Spinal cord (tissue), 10 donors: ENCODE measurements around the gene ACR. TPM values are rescaled to one million over a fixed set of nuclear protein-coding genes. Genes with fewer than 3 reads are reported as not detected.

Experiments
- DNase-seq, 6 donors: peaks; one replicate each; pipeline versions ENCODE4 v3.0.0 to v3.0.0-alpha.2; 2013 to 2015; ENCODE audit warnings: low spot score in 6 of 6, low read depth in 4 of 6
- H3K27ac ChIP-seq: one replicate; pipeline ENCODE4 v1.5.1; 2013; ENCODE audit warnings: low read depth, low read length, control low read depth
- H3K27me3 ChIP-seq: one replicate; pipeline ENCODE4 v1.6.1; 2013; ENCODE audit warnings: low read length; ENCODE audit not compliant: control insufficient read depth, insufficient read depth
- H3K36me3 ChIP-seq: one replicate; pipeline ENCODE4 v1.6.1; 2013; ENCODE audit warnings: low read length; ENCODE audit not compliant: control insufficient read depth, insufficient read depth
- H3K4me1 ChIP-seq: one replicate; pipeline ENCODE4 v1.6.1; 2013; ENCODE audit warnings: low read length; ENCODE audit not compliant: control insufficient read depth, insufficient read depth
- H3K4me3 ChIP-seq: one replicate; pipeline ENCODE4 v1.5.1; 2013; ENCODE audit warnings: low read depth, low read length, control low read depth
- H3K9me3 ChIP-seq: one replicate; pipeline ENCODE4 v1.6.1; 2013; ENCODE audit warnings: low read length; ENCODE audit not compliant: control insufficient read depth, insufficient read depth
- WGBS: methylation state at CpG from one replicate; pipeline ENCODE4 v1.1.5; 2013; ENCODE audit warnings: missing lambda C conversion rate; ENCODE audit not compliant: insufficient coverage; 5-methylcytosine and 5-hydroxymethylcytosine counted together
- long read RNA-seq, 4 donors: transcript quantifications; one replicate each; lab custom pipeline, GENCODE V29; 2026
- polyA plus RNA-seq, 2 donors: library from polyadenylated mRNA; unstranded; fragments of 120-200 nt; gene quantifications; one replicate each; pipeline ENCODE4 v1.2.1, GENCODE V29; 2013; ENCODE audit not compliant: insufficient read length in 2 of 2
- total RNA-seq, 2 donors: library from RNA; depleted of rRNA in 1 of 2; stranded (reverse); fragments of 120-200 nt in 1 of 2; fragments of >200 nt in 1 of 2; gene quantifications; one replicate each; pipeline versions ENCODE4 v1.2.3 to v1.2.4, GENCODE V29; 2013 to 2014
- donor health status: healthy.

The ACR gene
- under 1 TPM in 1 of 2 donors, not detected in 1; 0.17 TPM for total RNA-seq
- under 1 TPM; 0.70 to 0.98 TPM for polyA plus RNA-seq
- long read RNA-seq, donor 1: 0 reads
- long read RNA-seq, donor 2: 0 reads
- long read RNA-seq, donor 3: 0 reads
- long read RNA-seq, donor 4: 0 reads

- no peak within 1 kb of the TSS for H3K27ac ChIP-seq
- H3K27me3 ChIP-seq: no peaks in the 10 kb centered on the region
- WGBS: 83% methylated on average over 11 of the region's 13 CpGs
- H3K36me3 ChIP-seq: no peaks in the 10 kb centered on the region
- no peak within 1 kb of the TSS for H3K4me3 ChIP-seq
- no peaks in the 10 kb centered on the region for H3K9me3 ChIP-seq
- H3K4me1 ChIP-seq: peaks cover 17% of the 10 kb centered on the region
- DNase-seq: no peak
Measured at GRCh38 chr22:50737728-50738648, at the start of gene ACR. Gene ACR, plus strand, starts transcription at chr22:50738204. Its CDS starts 32 bp downstream, at chr22:50738236.

GRCh38 chr22:50688448-50688847 lies 49.6 kb upstream of the ACR start:
- no peak for DNase-seq
- H3K27me3 ChIP-seq: no peaks in the 10 kb centered on the region
- no peaks in the 10 kb centered on the region for H3K9me3 ChIP-seq
- WGBS: 89% methylated on average over 5 of the region's 5 CpGs
- no peak overlapping the region for H3K4me3 ChIP-seq
- peaks cover 17% of the 10 kb centered on the region for H3K36me3 ChIP-seq
- H3K4me1 ChIP-seq: peaks cover 5% of the 10 kb centered on the region
- H3K27ac ChIP-seq: no peak overlapping the region

- Histone ChIP-seq H3K27ac (no peak overlapping the region), H3K4me1 (peaks cover 3% of the 10 kb centered on the region), H3K36me3 (peaks cover 22% of the 10 kb centered on the region), H3K4me3 (no peak overlapping the region), H3K9me3 (no peaks in the 10 kb centered on the region), H3K27me3 (no peaks in the 10 kb centered on the region)
- DNase-seq: peak in 1 of 6 donors; percentile 22
- no CpG with 5 or more reads among the region's 2 CpGs for WGBS
Measured at GRCh38 chr22:50691521-50691920, 46.5 kb upstream of the ACR start.

GRCh38 chr22:50693462-50693861 lies 44.5 kb upstream of the ACR start:
- Histone ChIP-seq H3K4me1 (peaks cover 17% of the 10 kb centered on the region), H3K9me3 (no peaks in the 10 kb centered on the region), H3K36me3 (peaks cover 17% of the 10 kb centered on the region), H3K27me3 (no peaks in the 10 kb centered on the region), H3K27ac (no peak overlapping the region), H3K4me3 (no peak overlapping the region)
- DNase-seq: no peak
- WGBS: 100% methylated on average over 1 of the region's 6 CpGs

GRCh38 chr22:50694099-50694605 lies 43.9 kb upstream of the ACR start:
- Histone ChIP-seq H3K4me3 (no peak overlapping the region), H3K36me3 (peaks cover 21% of the 10 kb centered on the region), H3K4me1 (peaks cover 23% of the 10 kb centered on the region), H3K27me3 (no peaks in the 10 kb centered on the region), H3K27ac (no peak overlapping the region), H3K9me3 (no peaks in the 10 kb centered on the region)
- peak in 1 of 6 donors; percentile 5 for DNase-seq
- WGBS: 81% methylated on average over 2 of the region's 3 CpGs

GRCh38 chr22:50694766-50695420 lies 43.1 kb upstream of the ACR start:
- H3K27ac ChIP-seq: no peak overlapping the region
- WGBS: 91% methylated on average over 18 of the region's 18 CpGs
- H3K4me3 ChIP-seq: no peak overlapping the region

GRCh38 chr22:50695421-50696250 lies 42.4 kb upstream of the ACR start:
- H3K36me3 ChIP-seq: peaks cover 36% of the 10 kb centered on the region

More at GRCh38 chr22:50694766-50695420, 43.1 kb upstream of the ACR start:
- no peak for DNase-seq
- Histone ChIP-seq H3K4me1 (peaks cover 31% of the 10 kb centered on the region), H3K9me3 (no peaks in the 10 kb centered on the region), H3K27me3 (no peaks in the 10 kb centered on the region), H3K36me3 (peaks cover 29% of the 10 kb centered on the region)

GRCh38 chr22:50696251-50696798 lies 41.7 kb upstream of the ACR start:
- no peaks in the 10 kb centered on the region for H3K27me3 ChIP-seq
- H3K27ac ChIP-seq: no peak overlapping the region
- no peak for DNase-seq
- H3K9me3 ChIP-seq: no peaks in the 10 kb centered on the region
- H3K36me3 ChIP-seq: peaks cover 43% of the 10 kb centered on the region
- peaks cover 36% of the 10 kb centered on the region for H3K4me1 ChIP-seq
- WGBS: 44% methylated on average over 19 of the region's 21 CpGs
- peak overlapping the region; percentile 28 for H3K4me3 ChIP-seq

More at GRCh38 chr22:50695421-50696250, 42.4 kb upstream of the ACR start:
- no peak overlapping the region for H3K4me3 ChIP-seq
- H3K4me1 ChIP-seq: peaks cover 36% of the 10 kb centered on the region
- WGBS: 94% methylated on average over 16 of the region's 18 CpGs
- no peak overlapping the region for H3K27ac ChIP-seq
- DNase-seq: no peak
- H3K27me3 ChIP-seq: no peaks in the 10 kb centered on the region
- no peaks in the 10 kb centered on the region for H3K9me3 ChIP-seq
